Transverse colon (tissue), 4 donors: ENCODE results near the gene LATS2.

Experiments used
- CTCF ChIP-seq, 5 experiments: fragments of 200-600 bp in 3 of 5; fragments of 450-650 bp in 2 of 5; sonication (generic) in 3 of 5; IDR thresholded peaks; 1 replicate in 2 of 5; 2 replicates in 3 of 5; pipeline ENCODE4 v1.5.1; 2016 to 2017; ENCODE audit warnings: antibody characterized with exemption in 5 of 5, inconsistent platforms in 3 of 5, mild to moderate bottlenecking in 2 of 5, moderate library complexity in 1 of 5
- POLR2A ChIP-seq: fragments of 450-650 bp; IDR thresholded peaks from one replicate; pipeline ENCODE4 v1.6.1; 2016; ENCODE audit warnings: antibody characterized with exemption, mild to moderate bottlenecking, moderate library complexity
- POLR2AphosphoS5 ChIP-seq, 3 donors: sonication (generic); formaldehyde crosslinking; IDR thresholded peaks; one replicate each; pipeline ENCODE4 v1.6.1; 2016; ENCODE audit warnings: antibody characterized with exemption in 3 of 3

GRCh38 chr13:20955496-20955895 lies 105.9 kb downstream of the LATS2 start:
- TF ChIP-seq CTCF (IDR thresholded peaks at IDR 0.05) (no peak), POLR2AphosphoS5 (IDR thresholded peaks at IDR 0.05) (no peak), POLR2A (no peak)
